NCI-H2029 treated with DMSO at 0.1 percent for 48 hours (cell line): ENCODE results near the gene LRTM2.
A peak's percentile ranks its signal among the peaks of the same experiment; 100 is the strongest.

Experiments used
- DNase-seq: peaks from one replicate; lab custom pipeline; 2025; lab: John Stamatoyannopoulos, UW

Gene LRTM2

GRCh38 chr12:1829306-1829900 is 9.0 kb downstream of the LRTM2 start:
- no peak for DNase-seq

GRCh38 chr12:1830401-1830845 is 10.1 kb downstream of the LRTM2 start:
- DNase-seq: no peak

DNA sequence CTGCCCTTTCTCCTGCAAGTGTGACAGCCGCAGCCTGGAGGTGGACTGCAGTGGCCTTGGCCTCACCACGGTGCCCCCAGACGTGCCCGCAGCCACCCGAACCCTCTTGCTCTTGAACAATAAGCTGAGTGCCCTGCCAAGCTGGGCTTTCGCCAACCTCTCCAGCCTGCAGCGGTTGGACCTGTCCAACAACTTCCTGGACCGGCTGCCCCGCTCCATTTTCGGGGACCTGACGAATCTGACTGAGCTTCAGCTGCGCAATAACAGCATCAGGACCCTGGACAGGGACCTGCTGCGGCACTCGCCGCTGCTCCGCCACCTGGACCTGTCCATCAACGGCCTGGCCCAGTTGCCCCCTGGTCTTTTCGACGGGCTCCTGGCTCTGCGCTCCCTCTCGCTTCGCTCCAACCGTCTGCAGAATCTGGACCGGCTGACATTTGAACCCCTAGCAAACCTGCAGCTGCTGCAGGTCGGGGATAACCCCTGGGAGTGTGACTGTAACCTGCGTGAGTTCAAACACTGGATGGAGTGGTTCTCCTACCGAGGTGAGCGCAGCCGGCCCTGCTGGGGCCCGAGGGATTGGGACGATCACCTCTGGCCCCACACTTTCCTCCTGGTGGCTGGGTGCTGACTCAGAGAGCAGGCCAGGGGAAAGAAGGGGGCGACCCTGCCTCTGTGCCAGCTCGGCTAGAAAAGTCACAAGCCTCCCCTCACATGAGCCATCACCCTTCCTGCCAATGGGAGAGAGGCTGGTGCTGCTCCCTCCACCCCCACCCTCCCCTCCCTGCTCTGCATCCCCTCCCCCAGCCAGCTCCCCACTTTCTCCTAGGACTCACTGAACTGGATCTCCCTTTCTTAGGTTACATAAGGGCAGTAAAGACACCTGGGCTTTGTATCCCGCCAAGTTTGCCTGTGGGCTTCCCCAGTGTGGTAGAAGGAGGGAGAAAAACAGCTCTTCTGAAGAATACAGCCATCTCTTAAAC is 10.9 kb downstream of the LRTM2 start:
- DNase-seq: peak; percentile 57

- DNase-seq: no peak
Observed at GRCh38 chr12:1832801-1833595, 12.6 kb downstream of the LRTM2 start.

- no peak for DNase-seq
Observed at GRCh38 chr12:1833596-1834028, 13.2 kb downstream of the LRTM2 start.

- no peak for DNase-seq
Observed at GRCh38 chr12:1834186-1834925, 14.0 kb downstream of the LRTM2 start.

DNA sequence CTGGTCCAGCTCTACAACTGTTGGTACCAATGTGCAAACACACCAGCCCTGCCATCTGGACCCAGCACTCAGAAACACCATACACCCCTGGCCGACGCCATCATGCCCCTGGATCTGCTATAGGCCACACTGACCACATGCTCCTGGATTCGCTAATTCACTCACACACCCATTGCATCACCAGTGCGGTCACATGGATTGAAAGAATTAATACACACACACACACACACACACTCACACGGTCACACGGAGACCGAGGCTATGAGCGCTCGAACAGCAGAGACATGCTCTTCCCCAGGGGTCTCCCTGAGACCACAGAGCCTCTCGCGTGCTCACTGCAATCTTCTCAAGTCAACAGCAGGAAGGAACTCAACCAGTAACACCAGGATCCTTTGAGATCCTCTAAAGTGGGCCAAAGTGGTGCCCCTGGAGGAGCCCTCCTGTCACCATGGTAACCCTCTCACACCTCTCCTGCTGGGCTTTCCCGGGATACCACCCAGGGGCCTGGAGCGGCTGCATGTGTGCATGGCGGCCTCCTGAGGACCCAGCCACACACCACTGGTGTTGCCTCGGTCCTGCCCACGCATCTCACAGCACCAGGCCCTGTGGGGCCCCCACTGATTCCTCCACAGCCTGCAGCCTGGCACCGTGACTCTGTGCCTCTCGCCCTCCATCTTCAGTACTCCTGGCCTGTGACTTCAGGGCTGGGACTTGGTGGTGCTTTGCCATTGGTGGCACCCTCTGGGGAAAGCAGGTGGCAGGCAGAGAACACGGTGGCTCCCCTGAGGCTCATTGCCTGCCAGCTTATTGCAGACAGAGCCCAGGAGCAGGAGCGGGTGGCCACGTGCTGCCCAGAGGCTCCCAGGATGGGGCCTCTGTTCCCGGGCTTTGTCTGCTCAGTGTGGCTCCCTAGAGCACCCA is 15.1 kb downstream of the LRTM2 start:
- DNase-seq: no peak

- DNase-seq: no peak
Observed at GRCh38 chr12:1836241-1836803, 16.0 kb downstream of the LRTM2 start.

DNA sequence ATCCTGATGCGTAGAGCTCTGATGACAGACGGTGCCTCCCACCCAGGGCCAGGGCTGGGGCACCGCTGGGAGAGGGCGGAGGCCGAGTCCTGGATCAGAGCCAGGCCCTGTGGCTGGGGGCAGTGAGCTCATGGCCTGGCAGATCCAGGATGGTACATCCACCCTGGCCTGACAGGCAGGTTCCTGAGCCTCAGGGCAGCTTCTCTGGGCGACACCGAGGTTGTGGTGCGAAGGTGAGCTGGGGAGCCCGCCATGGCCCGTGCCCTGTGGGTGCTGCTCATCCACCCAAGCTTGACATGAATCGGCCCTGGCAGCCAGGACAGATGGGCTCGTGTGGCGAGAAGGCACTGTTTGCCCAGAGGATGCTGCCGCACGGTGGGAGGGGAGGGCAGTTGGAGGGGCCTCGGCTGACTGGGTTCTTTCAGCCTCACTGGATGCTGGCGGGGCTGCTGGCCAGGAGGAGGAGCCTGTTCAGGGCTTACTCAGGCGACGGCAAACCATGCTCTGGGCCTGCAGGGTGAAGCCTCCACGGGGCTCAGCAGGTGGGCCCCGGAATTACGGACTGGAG is 16.6 kb downstream of the LRTM2 start:
- DNase-seq: peak; percentile 24

DNA sequence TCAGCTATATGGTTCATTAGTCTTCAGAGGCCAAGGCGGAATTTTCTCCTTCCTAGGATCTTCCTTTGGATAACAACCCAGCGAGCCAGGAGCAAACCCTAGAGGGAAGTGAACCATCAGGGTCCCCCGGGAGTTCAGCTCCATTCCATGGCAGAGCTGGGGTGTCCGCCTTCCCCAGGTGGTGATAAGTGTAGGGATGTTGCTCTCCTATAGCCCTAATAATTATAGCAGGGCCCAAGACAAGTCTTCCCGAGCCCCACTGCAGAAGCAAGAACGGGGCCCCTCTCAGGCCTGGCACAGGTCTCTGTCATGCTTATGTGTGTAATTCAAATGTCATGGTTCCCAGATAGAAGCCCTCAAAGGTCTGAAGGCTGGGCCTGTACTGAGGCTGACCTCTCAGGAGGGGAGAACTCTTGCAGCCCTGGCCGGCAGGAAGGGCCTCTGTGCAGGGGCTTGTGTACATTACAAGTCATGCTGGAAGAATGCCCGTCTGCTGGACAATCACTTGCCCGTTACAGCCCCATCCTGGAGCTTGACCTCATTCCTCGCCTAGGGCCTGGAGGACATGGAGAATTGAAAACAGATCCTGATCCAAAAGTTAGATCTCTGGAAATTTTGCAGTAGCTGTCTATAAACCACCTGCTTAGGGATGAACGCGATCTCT is 17.3 kb downstream of the LRTM2 start:
- DNase-seq: no peak

DNA sequence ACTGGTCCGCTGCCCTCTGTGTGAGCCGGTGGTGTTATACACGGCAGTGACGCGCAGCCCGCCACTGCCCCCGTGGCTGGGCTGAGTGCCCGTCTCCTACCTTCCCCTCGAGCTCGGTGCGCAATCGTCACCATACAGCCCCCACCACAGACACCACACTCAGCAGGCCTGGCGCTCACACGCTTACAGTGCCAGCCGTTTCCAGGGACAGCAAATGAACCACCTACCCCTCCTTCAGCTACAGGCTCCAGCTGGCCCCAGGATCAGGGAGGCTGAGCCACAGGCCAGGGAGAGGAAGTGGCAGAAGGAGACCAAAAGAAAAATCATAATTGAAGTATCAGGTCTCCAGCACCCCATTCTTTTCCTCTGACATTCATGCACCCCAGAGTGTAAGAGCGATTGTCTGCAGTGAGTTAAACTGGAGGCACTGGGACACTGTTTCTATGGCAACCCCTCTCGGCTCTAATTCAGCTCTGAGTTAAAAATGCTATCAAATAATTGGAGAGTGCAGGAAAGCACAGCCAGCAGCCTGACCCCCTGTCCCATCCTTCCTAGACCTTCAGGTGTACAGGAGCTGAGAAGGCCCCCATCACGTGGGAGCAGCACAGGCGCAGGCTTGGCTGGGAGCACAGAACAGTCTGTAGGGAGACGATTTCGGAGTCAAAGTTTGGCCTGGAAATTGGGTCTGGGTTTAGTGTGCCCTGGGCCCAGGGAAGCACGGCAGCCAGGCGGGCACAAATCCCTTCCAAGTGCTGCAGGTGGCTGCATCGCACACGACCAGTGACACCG is 18.0 kb downstream of the LRTM2 start:
- DNase-seq: no peak

DNA sequence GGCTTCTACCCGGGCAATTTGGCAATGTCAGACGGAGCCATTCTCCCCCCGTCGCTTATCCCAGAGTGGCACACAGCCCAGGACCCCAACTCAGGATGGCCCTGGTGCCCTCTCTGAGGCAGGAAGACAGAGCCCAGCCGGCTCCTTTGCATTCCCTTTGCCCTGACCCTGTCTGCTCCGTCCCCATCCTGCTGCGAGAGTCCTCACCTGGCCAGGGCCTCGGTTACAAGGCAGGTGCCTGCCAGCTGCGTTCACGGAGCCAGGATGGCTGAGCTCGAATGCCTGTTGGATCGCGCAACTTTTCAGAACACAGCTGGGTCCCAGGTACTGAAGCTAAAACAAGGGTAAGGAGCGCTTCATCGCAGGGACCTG is 18.6 kb downstream of the LRTM2 start:
- no peak for DNase-seq

- no peak for DNase-seq
Observed at GRCh38 chr12:1839464-1839863, 19.1 kb downstream of the LRTM2 start.

DNA sequence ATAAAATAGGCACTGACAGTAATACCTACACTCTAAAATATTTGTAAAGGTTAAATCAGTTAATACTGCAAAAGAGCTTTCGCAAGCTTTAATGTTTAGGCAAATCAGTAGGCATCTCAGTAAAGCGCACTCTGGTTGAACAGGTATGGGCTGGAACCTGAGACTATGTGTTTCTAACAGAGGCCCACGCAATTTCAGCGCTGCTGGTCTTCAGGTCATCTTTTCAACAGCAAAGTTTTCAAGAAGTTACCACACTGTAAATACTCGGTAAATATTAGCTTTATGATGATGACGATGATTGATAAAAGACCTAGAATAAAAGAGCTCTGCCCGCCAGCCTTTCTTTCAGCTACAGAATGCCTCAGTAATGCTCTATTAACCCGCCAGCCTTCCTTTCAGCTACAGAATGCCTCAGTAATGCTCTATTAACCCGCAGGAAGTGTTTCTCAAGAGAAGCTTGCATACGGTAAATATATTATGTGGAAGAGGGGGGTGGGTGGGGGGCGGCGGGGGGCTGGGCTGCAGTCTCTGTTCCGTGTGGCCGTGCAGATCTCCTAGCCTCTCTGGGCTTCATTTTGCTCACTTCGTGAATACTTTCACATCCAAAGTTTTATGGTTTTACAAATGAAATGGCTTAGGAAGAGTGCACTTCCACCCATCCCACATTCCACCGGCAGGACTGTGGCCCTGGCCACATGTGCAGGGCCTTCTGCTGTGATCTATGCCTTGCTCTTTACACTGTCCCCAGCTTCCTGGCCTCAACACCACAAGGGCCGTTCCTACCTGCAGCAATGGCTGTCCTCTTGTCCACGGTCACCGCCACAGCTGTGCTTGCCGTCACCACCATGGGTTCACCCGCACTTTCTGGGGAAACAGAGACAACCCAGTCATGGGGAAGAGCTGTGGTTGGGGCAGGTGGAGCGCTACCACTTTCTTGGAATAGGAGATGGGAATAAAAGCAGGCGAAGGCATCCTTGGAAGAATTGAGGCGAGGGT is 19.9 kb downstream of the LRTM2 start:
- DNase-seq: no peak

DNA sequence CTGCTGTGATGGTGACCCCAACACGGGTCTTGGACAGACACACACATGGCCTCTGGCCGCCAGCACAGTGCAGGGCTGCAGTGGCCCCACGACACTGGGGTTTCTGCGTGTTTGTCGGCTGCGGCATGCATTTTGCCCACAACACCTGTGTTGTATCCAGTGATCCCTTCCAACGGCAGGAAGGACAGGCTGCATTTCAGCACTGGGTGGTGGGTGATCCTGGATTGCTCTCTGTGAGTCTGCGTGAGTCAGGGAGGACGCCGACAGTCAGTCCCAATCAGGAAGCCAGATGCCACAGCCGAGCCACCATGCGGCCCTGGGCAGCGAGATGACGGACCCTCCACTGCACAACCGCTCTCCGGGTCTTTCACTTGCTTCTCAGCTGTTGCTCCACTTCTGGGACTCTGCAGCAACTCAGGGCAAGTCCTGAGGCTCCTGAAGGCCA is 20.6 kb downstream of the LRTM2 start:
- DNase-seq: no peak

- no peak for DNase-seq
Observed at GRCh38 chr12:1841586-1842182, 21.3 kb downstream of the LRTM2 start.
